Stimulated activated CD4-positive, alpha-beta T cell treated with anti-CD3 and anti-CD28 coated beads, TNF-alpha, amount 100 ng/mL, for 24 hours (primary cell): Measurements from ENCODE around the gene TP53I11.

Source experiments
- DNase-seq, 3 experiments: peaks; one replicate each; pipeline ENCODE4 v3.0.0-alpha.2; 2020; ENCODE audit warnings: low read depth in 3 of 3

TP53I11 gene

GRCh38 chr11:44939673-44940395 lies 10.8 kb downstream of the TP53I11 start:
- no peak for DNase-seq

- no peak for DNase-seq
These were observed 12.5 kb downstream of the TP53I11 start for GRCh38 chr11:44938066-44938691.

- no peak for DNase-seq
These were observed 13.6 kb downstream of the TP53I11 start for GRCh38 chr11:44936951-44937543.

- peak; percentile 69 to 82 (median 69) for DNase-seq
These were observed 14.2 kb downstream of the TP53I11 start for GRCh38 chr11:44936525-44936924.

GRCh38 chr11:44934735-44935250 lies 15.9 kb downstream of the TP53I11 start:
- DNase-seq = no peak

- DNase-seq = no peak
These were observed 16.6 kb downstream of the TP53I11 start for GRCh38 chr11:44934110-44934509.

- DNase-seq = no peak
These were observed 19.2 kb downstream of the TP53I11 start for GRCh38 chr11:44931466-44931865.

- no peak for DNase-seq
These were observed 19.9 kb downstream of the TP53I11 start for GRCh38 chr11:44930588-44931302.

GRCh38 chr11:44928816-44929215 lies 21.9 kb downstream of the TP53I11 start:
- no peak for DNase-seq

- DNase-seq = no peak
These were observed 22.5 kb downstream of the TP53I11 start for GRCh38 chr11:44928144-44928543.

GRCh38 chr11:44927174-44927661 lies 23.5 kb downstream of the TP53I11 start:
- peak; percentile 26 to 56 (median 28) for DNase-seq

- DNase-seq = no peak
These were observed 24.6 kb downstream of the TP53I11 start for GRCh38 chr11:44926036-44926435.

- no peak for DNase-seq
These were observed 26.9 kb downstream of the TP53I11 start for GRCh38 chr11:44923806-44924205.

GRCh38 chr11:44923115-44923514 lies 27.6 kb downstream of the TP53I11 start:
- DNase-seq = no peak

GRCh38 chr11:44920451-44920850 lies 30.2 kb downstream of the TP53I11 start:
- no peak for DNase-seq

GRCh38 chr11:44917741-44918140 lies 32.9 kb downstream of the TP53I11 start:
- DNase-seq = no peak

GRCh38 chr11:44916801-44917385 lies 33.8 kb downstream of the TP53I11 start:
- DNase-seq = no peak

- no peak for DNase-seq
These were observed 34.4 kb downstream of the TP53I11 start for GRCh38 chr11:44916331-44916730.

GRCh38 chr11:44915621-44916020 lies 35.1 kb downstream of the TP53I11 start:
- no peak for DNase-seq

GRCh38 chr11:44915004-44915403 lies 35.7 kb downstream of the TP53I11 start:
- no peak for DNase-seq

GRCh38 chr11:44914105-44914504 lies 36.6 kb downstream of the TP53I11 start:
- DNase-seq = no peak

GRCh38 chr11:44913502-44913901 lies 37.2 kb downstream of the TP53I11 start:
- no peak for DNase-seq
